22Rv1 (cell line): ENCODE data around the gene ZNF697.

ENCODE experiments used
- CTCF ChIP-seq: fragments of 450-650 bp; IDR thresholded peaks from 2 replicates; pipeline ENCODE4 v1.5.1; 2017; ENCODE audit warnings: mild to moderate bottlenecking
- ZFX ChIP-seq: fragments of 450-650 bp; IDR thresholded peaks from 2 replicates; pipeline ENCODE4 v1.6.1; 2017; ENCODE audit warnings: antibody characterized with exemption, borderline replicate concordance

- TF ChIP-seq CTCF (peak; percentile 70), ZFX (no peak)
These were observed at the start of gene ZNF697 for GRCh38 chr1:119647734-119648619.
